GM21528 (cell line): ENCODE results near the gene ARPC4.

Source experiments
- ATAC-seq: cut with Tn5 transposase; IDR thresholded peaks from one replicate; pipeline ENCODE4 v1.9.1; 2021; ENCODE audit warnings: mild to moderate bottlenecking, moderate library complexity; ENCODE audit not compliant: unreplicated experiment, low FRiP score

Gene ARPC4

DNA sequence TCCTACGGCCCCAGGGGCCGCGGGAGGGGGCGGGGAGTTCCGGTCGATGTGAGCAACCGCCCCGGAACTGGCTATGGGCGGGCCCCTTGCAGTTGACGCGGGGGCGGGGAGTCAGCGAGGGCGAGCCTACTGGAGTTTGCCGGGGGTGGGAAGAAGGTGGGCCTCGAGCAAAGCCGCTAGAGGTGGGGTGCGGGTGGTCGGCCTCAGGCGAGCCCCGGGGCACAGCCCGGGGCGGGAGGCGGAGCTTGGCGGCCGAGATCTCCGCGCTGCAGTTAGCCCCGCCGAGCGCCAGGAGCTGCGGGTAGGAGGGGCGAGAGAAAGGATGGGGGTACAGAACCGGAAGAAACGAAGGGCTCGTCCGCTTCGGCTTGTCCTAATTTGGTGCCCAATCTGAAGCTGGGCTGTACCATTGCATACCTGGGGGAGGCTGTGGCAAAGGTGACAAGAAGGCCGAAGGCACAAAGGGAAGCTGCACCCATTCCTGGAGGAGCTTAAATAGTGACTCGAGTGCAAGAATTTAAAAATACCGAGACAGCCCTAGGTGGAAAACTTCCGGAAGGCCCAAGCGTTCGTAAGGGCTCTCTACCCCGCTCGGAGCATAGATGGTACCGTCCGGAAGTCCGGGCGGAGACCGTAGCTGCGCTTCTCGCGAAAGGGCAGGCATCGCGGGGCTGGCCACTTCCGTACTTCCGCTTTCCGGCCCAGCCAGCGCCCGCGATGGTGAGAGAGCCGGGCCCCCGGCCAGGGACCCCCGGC lies at the start of gene ARPC4, which contains the start of gene TADA3:
TSS of gene ARPC4 (plus strand) at position 678 of the 756 bp plus-strand sequence. CDS start at position 718, 40 bp downstream.
TSS of gene TADA3 (minus strand) at position 69 of the 756 bp plus-strand sequence. CDS start 1,007 bp downstream, outside the sequence.
- ATAC-seq: peak; percentile 86

- no peak for ATAC-seq
Observed at GRCh38 chr3:9743548-9743947, 49.3 kb upstream of the ARPC4 start.

DNA sequence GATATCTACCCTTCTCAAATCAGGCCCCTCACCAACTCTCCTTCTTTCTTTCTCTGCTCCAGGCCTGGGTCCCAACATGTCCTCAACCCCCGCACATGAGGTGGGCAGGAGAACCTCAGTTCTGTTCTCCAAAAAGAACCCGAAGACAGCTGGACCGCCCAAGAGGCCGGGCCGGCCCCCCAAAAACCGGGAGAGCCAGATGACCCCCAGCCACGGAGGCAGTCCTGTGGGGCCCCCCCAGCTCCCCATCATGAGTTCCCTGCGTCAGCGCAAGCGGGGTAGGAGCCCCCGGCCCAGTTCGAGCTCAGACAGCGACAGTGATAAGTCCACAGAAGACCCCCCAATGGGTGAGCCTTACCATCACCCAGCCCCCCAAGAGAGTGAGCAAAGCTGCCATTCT lies 48.7 kb upstream of the ARPC4 start:
- ATAC-seq: no peak

- ATAC-seq: no peak
Observed at GRCh38 chr3:9745521-9745920, 47.4 kb upstream of the ARPC4 start.

DNA sequence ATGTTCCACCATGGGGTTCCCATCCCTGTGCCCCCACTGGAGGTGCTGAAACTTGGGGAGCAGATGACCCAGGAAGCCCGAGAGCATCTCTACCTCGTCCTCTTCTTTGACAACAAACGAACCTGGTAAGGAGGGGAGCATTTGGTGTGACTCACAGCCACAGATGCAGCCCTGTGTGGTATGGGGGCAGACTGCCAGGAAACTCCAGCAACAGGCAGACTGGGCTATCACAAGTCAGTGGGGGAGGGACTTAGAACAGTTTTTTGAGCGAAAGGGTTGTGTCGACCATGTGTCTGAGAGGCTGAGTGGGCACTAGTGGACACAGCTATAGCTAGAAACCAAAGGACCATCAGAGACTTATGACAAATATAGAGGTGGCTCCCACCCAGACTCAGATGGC lies 46.6 kb upstream of the ARPC4 start:
- ATAC-seq: no peak

- no peak for ATAC-seq
Observed at GRCh38 chr3:9747267-9747666, 45.6 kb upstream of the ARPC4 start.

- no peak for ATAC-seq
Observed at GRCh38 chr3:9748031-9748430, 44.9 kb upstream of the ARPC4 start.

DNA sequence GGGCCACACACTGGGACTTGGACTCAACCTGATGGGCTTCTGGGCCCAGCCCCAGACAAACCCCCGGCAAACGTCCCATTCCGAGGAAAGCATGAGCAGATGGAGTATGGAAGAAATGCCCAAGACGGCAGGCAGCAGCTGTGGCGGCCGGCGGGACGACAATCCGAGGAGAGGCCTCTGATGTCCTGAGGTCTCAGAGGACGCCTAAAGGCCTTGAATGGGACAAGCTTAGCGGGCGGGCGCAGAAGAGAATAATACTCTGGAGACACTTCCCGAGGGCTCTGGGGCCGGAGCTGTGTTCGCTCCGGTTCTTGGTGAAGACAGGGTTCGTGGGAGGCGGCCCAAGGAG lies 43.6 kb upstream of the ARPC4 start:
- ATAC-seq: no peak

GRCh38 chr3:9749645-9750555 lies 43.0 kb upstream of the ARPC4 start, which contains the start of gene OGG1:
TSS of gene OGG1 (plus strand) at chr3:9749952. CDS start at chr3:9750287, 335 bp downstream.
- ATAC-seq: peak; percentile 92

DNA sequence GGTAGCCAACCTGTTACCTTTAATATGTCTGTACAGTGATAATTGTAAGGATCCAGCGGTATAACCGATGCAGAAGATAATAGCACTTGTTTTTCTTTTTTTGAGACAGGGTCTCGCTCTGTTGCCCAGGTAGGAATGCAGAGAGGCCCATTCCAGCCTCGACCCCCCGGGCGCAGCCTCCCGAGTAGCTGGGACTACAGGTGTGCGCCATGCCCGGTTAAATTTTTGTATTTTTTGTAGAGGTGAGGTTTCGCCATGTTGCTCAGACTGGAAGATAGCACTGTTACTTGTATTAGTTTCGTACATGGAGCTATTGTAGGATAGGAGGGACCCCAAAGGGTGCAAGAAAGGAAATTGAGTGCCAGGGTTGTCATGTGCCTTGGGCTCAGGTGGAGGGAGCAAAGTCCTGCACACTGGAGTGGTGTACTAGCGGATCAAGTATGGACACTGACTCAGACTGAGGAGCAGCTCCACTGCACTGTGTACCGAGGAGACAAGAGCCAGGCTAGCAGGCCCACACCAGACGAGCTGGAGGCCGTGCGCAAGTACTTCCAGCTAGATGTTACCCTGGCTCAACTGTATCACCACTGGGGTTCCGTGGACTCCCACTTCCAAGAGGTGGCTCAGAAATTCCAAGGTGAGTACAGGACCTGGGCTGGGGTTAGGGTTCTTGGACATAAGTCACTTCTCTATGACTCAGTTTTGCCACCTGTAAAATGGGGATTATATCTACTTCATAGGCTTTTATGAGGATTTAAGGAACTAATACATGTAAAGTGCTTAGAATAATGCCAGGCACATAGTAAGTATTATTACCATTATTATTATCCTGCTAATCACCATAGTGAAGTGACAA lies 42.1 kb upstream of the ARPC4 start:
- ATAC-seq: no peak

- no peak for ATAC-seq
Observed at GRCh38 chr3:9754678-9755077, 38.2 kb upstream of the ARPC4 start.

DNA sequence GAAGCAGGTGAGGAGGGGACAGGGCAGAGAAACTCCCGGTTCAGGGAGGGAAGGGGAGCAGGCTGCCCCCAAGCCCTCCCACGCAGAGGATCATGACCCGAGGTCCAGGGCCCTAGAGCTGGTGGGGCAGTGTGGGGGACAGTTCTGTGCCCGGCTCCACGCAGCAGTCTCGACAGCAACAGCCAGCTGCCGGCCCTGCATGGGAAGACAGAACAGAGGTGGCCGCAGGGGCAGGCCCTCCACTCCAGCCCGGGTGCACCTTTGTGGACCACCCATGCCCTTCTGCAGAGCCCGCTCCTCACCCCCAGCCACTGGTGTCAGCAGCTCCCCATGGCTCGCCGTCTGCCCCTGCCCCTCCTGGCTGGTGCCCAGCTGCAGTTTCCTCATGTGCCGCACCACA lies 35.5 kb upstream of the ARPC4 start:
- no peak for ATAC-seq

- ATAC-seq: no peak
Observed at GRCh38 chr3:9760779-9761505, 31.9 kb upstream of the ARPC4 start.

DNA sequence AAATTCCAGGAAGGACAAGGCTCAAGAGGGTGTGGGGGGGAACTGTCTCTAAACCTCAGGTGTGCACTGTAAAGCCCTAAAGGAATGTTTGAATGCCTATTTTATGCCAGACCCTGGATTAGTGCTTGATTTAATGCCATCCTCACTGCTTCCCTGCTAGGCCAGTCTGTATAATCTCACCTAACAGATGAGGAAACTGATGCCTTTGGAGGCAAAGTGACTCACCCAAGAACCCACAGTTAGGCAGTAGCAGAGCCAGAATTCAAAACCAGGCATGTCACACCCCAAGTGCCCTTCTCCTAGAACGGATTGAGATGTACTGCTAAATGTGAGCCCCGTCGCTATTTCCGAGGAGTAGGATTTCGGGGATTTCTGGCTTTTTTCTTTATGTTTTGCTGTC lies 31.0 kb upstream of the ARPC4 start:
- ATAC-seq: no peak

DNA sequence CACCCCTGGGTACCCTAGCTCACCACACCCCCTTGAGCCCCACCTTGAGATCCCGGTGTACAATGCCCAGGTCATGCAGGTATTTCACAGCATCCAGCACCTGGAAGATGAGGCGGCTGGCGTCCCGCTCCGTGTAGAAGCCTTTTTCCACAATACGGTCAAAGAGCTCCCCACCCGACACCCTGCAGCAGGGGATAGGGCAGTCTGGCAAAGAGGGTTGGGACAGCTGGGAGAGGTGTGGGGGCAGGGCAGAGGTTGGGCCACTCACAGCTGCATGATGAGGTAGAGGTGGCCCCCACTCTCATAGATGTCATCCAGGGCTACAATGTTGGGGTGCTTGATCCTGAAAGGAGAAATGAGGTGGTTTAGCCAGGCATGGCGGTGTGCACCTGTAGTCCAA lies 30.0 kb upstream of the ARPC4 start:
- no peak for ATAC-seq

GRCh38 chr3:9765865-9766264 lies 27.0 kb upstream of the ARPC4 start:
- no peak for ATAC-seq

GRCh38 chr3:9767418-9767817 lies 25.5 kb upstream of the ARPC4 start:
- ATAC-seq: no peak

- ATAC-seq: no peak
Observed at GRCh38 chr3:9768141-9768775, 24.6 kb upstream of the ARPC4 start.

DNA sequence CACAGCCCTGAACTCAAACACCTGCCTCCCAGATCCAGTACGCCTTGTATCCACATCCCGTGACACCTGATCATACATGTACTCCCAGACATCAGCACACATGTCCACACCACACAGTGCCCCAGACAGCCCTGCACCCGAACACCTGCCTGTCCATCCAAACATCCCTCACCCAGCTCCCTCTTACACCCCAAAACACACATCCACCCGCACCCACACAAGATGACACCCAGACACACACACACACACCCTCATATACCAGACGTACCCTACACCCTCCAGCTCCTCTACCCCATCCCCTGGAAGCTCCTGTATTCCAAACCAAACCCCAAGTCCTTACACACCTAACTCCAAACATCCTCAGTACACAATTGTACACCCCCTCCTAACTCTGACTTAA lies 23.9 kb upstream of the ARPC4 start:
- ATAC-seq: no peak
